Loucy (cell line): Measurements from ENCODE around the gene ACER3.
"Not testable (repeated sequence)": the region's sequence is repeated elsewhere in the genome, so short reads cannot be mapped to it uniquely, and the experiment has no call there.

Experiments
- EZH2phosphoT487 ChIP-seq: fragments of 200-600 bp; IDR thresholded peaks from 2 replicates; pipeline ENCODE4 v1.6.1; 2018; ENCODE audit warnings: antibody characterized with exemption, mild to moderate bottlenecking, moderate library complexity, borderline replicate concordance
- TF ChIP-seq, protein P1 (sequence below): fragments of 200-600 bp; sonication (generic); conservative IDR thresholded peaks from 2 replicates; pipeline ENCODE4 v1.5.1; 2014; ENCODE audit warnings: mild to moderate bottlenecking, antibody characterized with exemption, low read length

- TF ChIP-seq, protein P1, sequence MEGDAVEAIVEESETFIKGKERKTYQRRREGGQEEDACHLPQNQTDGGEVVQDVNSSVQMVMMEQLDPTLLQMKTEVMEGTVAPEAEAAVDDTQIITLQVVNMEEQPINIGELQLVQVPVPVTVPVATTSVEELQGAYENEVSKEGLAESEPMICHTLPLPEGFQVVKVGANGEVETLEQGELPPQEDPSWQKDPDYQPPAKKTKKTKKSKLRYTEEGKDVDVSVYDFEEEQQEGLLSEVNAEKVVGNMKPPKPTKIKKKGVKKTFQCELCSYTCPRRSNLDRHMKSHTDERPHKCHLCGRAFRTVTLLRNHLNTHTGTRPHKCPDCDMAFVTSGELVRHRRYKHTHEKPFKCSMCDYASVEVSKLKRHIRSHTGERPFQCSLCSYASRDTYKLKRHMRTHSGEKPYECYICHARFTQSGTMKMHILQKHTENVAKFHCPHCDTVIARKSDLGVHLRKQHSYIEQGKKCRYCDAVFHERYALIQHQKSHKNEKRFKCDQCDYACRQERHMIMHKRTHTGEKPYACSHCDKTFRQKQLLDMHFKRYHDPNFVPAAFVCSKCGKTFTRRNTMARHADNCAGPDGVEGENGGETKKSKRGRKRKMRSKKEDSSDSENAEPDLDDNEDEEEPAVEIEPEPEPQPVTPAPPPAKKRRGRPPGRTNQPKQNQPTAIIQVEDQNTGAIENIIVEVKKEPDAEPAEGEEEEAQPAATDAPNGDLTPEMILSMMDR, result not testable (repeated sequence)
- not testable (repeated sequence) for TF ChIP-seq EZH2phosphoT487
These were observed 200.5 kb downstream of the ACER3 start for GRCh38 chr11:77061258-77061657.
